ENCODE measurements around the gene PSMA5.

The PSMA5 gene

GRCh38 chr1:109425391-109426280 is 612 bp downstream of the PSMA5 start:
- H3K27ac ChIP-seq: peak overlapping the region; percentile 82
- TF ChIP-seq CTCF (conservative IDR thresholded peaks at IDR 0.05): no peak

DNA sequence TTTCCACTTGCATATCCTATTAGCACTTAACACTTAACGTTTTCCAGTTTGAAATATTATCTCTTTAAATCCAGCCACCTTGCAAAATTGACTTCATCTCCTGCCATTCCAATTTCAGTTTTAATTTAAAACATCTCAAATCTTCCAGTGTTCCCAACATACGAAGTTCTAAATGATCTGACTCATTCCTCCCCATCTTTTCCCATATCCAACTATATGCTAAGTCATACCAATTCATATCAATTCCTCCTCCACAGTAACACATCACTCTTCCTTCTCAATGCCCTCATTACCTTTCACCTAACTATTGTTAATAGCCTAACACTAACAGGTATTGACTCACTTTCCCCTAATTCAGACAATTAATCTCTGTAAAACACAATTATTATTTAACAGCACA is 2.8 kb downstream of the PSMA5 start:
- peak overlapping the region; percentile 82; the same call in 1 of the 2 replicates for H3K27ac ChIP-seq
- TF ChIP-seq CTCF (conservative IDR thresholded peaks at IDR 0.05): no peak

GRCh38 chr1:109412551-109412950 is 13.7 kb downstream of the PSMA5 start:
- TF ChIP-seq CTCF (conservative IDR thresholded peaks at IDR 0.05): no peak

GRCh38 chr1:109404838-109405237 is 21.4 kb downstream of the PSMA5 start:
- H3K27ac ChIP-seq: no peak overlapping the region
- no peak for TF ChIP-seq CTCF (conservative IDR thresholded peaks at IDR 0.05)

More at GRCh38 chr1:109412551-109412950, 13.7 kb downstream of the PSMA5 start:
- no peak overlapping the region for H3K27ac ChIP-seq

GRCh38 chr1:109402025-109402424 is 24.2 kb downstream of the PSMA5 start:
- no peak for TF ChIP-seq CTCF (conservative IDR thresholded peaks at IDR 0.05)
- H3K27ac ChIP-seq: no peak overlapping the region

GRCh38 chr1:109400035-109400655 is 26.1 kb downstream of the PSMA5 start:
- no peak for TF ChIP-seq CTCF (conservative IDR thresholded peaks at IDR 0.05)
- no peak overlapping the region for H3K27ac ChIP-seq

GRCh38 chr1:109399326-109399957 is 26.8 kb downstream of the PSMA5 start:
- H3K27ac ChIP-seq: peak overlapping the region; percentile 69
- TF ChIP-seq CTCF (conservative IDR thresholded peaks at IDR 0.05): peak; percentile 69

Data from VCaP (cell line).